H9 (cell line): ENCODE data around the gene SIAH2. TPM values are rescaled to one million over a fixed set of nuclear protein-coding genes. Genes with fewer than 3 reads are reported as not detected.

Experiments used
- DNase-seq: peaks from one replicate; pipeline ENCODE4 v3.0.0-alpha.2; 2017
- H2AFZ ChIP-seq: one replicate; pipeline ENCODE4 v1.6.1; 2013; ENCODE audit warnings: mild to moderate bottlenecking, low read length, control low read depth, moderate library complexity
- H2AK5ac ChIP-seq: 2 replicates; pipeline ENCODE4 v1.6.1; 2013; ENCODE audit warnings: low read length, control low read depth, mixed read lengths; ENCODE audit not compliant: insufficient read length
- H2BK120ac ChIP-seq: one replicate; pipeline ENCODE4 v1.6.1; 2013; ENCODE audit warnings: low read depth, mild to moderate bottlenecking, low read length, control low read depth, inconsistent platforms; ENCODE audit not compliant: poor library complexity, severe bottlenecking
- H2BK12ac ChIP-seq: 2 replicates; pipeline ENCODE4 v1.6.1; 2013; ENCODE audit warnings: low read length, control low read depth, mixed read lengths, low read depth; ENCODE audit not compliant: insufficient read length
- H2BK15ac ChIP-seq: 2 replicates; pipeline ENCODE4 v1.6.1; 2013; ENCODE audit warnings: low read depth, low read length, control low read depth
- H2BK20ac ChIP-seq: one replicate; pipeline ENCODE4 v1.6.1; 2013; ENCODE audit warnings: low read depth, mild to moderate bottlenecking, low read length, control low read depth, inconsistent platforms; ENCODE audit not compliant: poor library complexity, severe bottlenecking
- H2BK5ac ChIP-seq: 2 replicates; pipeline ENCODE4 v1.6.1; 2013; ENCODE audit warnings: low read length, control low read depth, mixed read lengths; ENCODE audit not compliant: insufficient read length
- H3K14ac ChIP-seq: 2 replicates; pipeline ENCODE4 v1.6.1; 2013; ENCODE audit warnings: low read length, control low read depth; ENCODE audit not compliant: insufficient read depth
- H3K18ac ChIP-seq: 2 replicates; pipeline ENCODE4 v1.6.1; 2013; ENCODE audit warnings: low read depth, mild to moderate bottlenecking, mixed read lengths, low read length, control low read depth; ENCODE audit not compliant: insufficient read length
- H3K23ac ChIP-seq: 2 replicates; pipeline ENCODE4 v1.6.1; 2013; ENCODE audit warnings: low read length, control low read depth, mixed read lengths, low read depth; ENCODE audit not compliant: insufficient read length
- H3K23me2 ChIP-seq: 2 replicates; pipeline ENCODE4 v1.6.1; 2013; ENCODE audit warnings: low read depth, mild to moderate bottlenecking, mixed read lengths, low read length, control low read depth; ENCODE audit not compliant: insufficient read length, poor library complexity, severe bottlenecking
- H3K27ac ChIP-seq: 2 replicates; pipeline ENCODE4 v1.5.1; 2013; ENCODE audit warnings: low read length, control low read depth, mixed read lengths, low read depth; ENCODE audit not compliant: insufficient read length
- H3K27me3 ChIP-seq: 2 replicates; pipeline ENCODE4 v1.6.1; 2013; ENCODE audit warnings: low read length, control low read depth, inconsistent platforms; ENCODE audit not compliant: insufficient read depth
- H3K4ac ChIP-seq: 2 replicates; pipeline ENCODE4 v1.6.1; 2013; ENCODE audit warnings: low read depth, mild to moderate bottlenecking, control low read depth, inconsistent platforms, low read length, moderate library complexity
- H3K4me1 ChIP-seq: 2 replicates; pipeline ENCODE4 v1.6.1; 2013; ENCODE audit warnings: low read length, control low read depth, inconsistent platforms; ENCODE audit not compliant: insufficient read depth
- H3K4me2 ChIP-seq: 2 replicates; pipeline ENCODE4 v1.6.1; 2013; ENCODE audit warnings: low read length, control low read depth, mixed read lengths; ENCODE audit not compliant: insufficient read length, insufficient read depth
- H3K56ac ChIP-seq: 2 replicates; pipeline ENCODE4 v1.6.1; 2013; ENCODE audit warnings: low read depth, mild to moderate bottlenecking, mixed read lengths, low read length, control low read depth; ENCODE audit not compliant: insufficient read length
- H3K79me1 ChIP-seq: 2 replicates; pipeline ENCODE4 v1.6.1; 2013; ENCODE audit warnings: low read depth, mild to moderate bottlenecking, moderate library complexity, low read length, control low read depth, inconsistent platforms; ENCODE audit not compliant: insufficient read depth, poor library complexity, severe bottlenecking
- H3K79me2 ChIP-seq: 2 replicates; pipeline ENCODE4 v1.6.1; 2013; ENCODE audit warnings: low read length, control low read depth, inconsistent platforms; ENCODE audit not compliant: insufficient read depth
- H3K9ac ChIP-seq: 2 replicates; pipeline ENCODE4 v1.6.1; 2013; ENCODE audit warnings: low read length, control low read depth, mixed read lengths; ENCODE audit not compliant: insufficient read length; ENCODE audit errors: extremely low read depth
- H3K9me3 ChIP-seq: one replicate; pipeline ENCODE4 v1.6.1; 2013; ENCODE audit warnings: low read depth, low read length, inconsistent platforms; ENCODE audit not compliant: control insufficient read depth
- H3T11ph ChIP-seq: one replicate; pipeline ENCODE4 v1.6.1; 2013; ENCODE audit warnings: mild to moderate bottlenecking, low read length, control low read depth, inconsistent platforms
- H4K20me1 ChIP-seq: one replicate; pipeline ENCODE4 v1.6.1; 2013; ENCODE audit not compliant: control insufficient read depth, insufficient read length, insufficient read depth
- H4K5ac ChIP-seq: 2 replicates; pipeline ENCODE4 v1.6.1; 2013; ENCODE audit warnings: low read depth, mild to moderate bottlenecking, mixed read lengths, low read length, control low read depth; ENCODE audit not compliant: insufficient read length
- H4K8ac ChIP-seq: replicated peaks from 2 replicates; pipeline ENCODE4 v1.6.1; 2013; ENCODE audit warnings: low read length, control low read depth, mixed read lengths, low read depth; ENCODE audit not compliant: insufficient read length
- H4K91ac ChIP-seq: 2 replicates; pipeline ENCODE4 v1.6.1; 2013; ENCODE audit warnings: low read depth, mild to moderate bottlenecking, moderate library complexity, mixed read lengths, low read length, control low read depth; ENCODE audit not compliant: insufficient read length
- H3K27ac Mint-ChIP-seq, 3 experiments: 2 replicates in 2 of 3; 3 replicates in 1 of 3; pipeline ENCODE4 v1.8.0; 2020 to 2021; ENCODE audit warnings: mixed read lengths in 3 of 3, mild to moderate bottlenecking in 1 of 3, moderate library complexity in 1 of 3
- H3K27me3 Mint-ChIP-seq: 2 replicates; pipeline ENCODE4 v1.8.0; 2021; ENCODE audit warnings: low read depth, mild to moderate bottlenecking, moderate library complexity, mixed read lengths
- H3K36me3 Mint-ChIP-seq, 3 experiments: 2 replicates in 2 of 3; 3 replicates in 1 of 3; pipeline ENCODE4 v1.8.0; 2020 to 2021; ENCODE audit warnings: low read depth in 3 of 3, mixed read lengths in 3 of 3; ENCODE audit not compliant: insufficient read depth in 1 of 3
- H3K4me1 Mint-ChIP-seq, 2 experiments: 2 replicates each; pipeline ENCODE4 v1.8.0; 2020; ENCODE audit warnings: mixed read lengths in 2 of 2
- H3K4me3 Mint-ChIP-seq, 2 experiments: 2 replicates in 1 of 2; 3 replicates in 1 of 2; pipeline ENCODE4 v1.8.0; 2020 to 2021; ENCODE audit warnings: mild to moderate bottlenecking in 2 of 2, mixed read lengths in 2 of 2, moderate library complexity in 1 of 2
- H3K9me3 Mint-ChIP-seq, 2 experiments: 2 replicates in 1 of 2; 3 replicates in 1 of 2; pipeline ENCODE4 v1.8.0; 2020; ENCODE audit warnings: mild to moderate bottlenecking in 2 of 2, mixed read lengths in 2 of 2, moderate library complexity in 1 of 2
- CTCF ChIP-seq: fragments of 200-600 bp; sonication (generic); conservative IDR thresholded peaks from 3 replicates; pipeline ENCODE4 v1.8.0; 2021; ENCODE audit warnings: antibody characterized with exemption, mild to moderate bottlenecking
- total RNA-seq: library from RNA; stranded (reverse); gene quantifications from 2 replicates; pipeline ENCODE4 v1.2.1, GENCODE V29; 2021

The SIAH2 gene
- total RNA-seq, 1 experiment from 2014 or later: 17.4 TPM

- no peaks in the 10 kb centered on the region; a peak in 1 of 5 replicates for H3K9me3 Mint-ChIP-seq
- H2BK120ac ChIP-seq: no peak overlapping the region
- no peak overlapping the region for H4K8ac ChIP-seq
- H3K14ac ChIP-seq: no peak overlapping the region
- no peaks in the 10 kb centered on the region; a peak in 1 of 7 replicates for H3K36me3 Mint-ChIP-seq
- no peak overlapping the region for H4K91ac ChIP-seq
- H3K23ac ChIP-seq: no peak overlapping the region
- H3T11ph ChIP-seq: no peak overlapping the region
- no peaks in the 10 kb centered on the region for H3K79me2 ChIP-seq
- H4K20me1 ChIP-seq: no peaks in the 10 kb centered on the region
- no peaks in the 10 kb centered on the region for H3K27me3 ChIP-seq
- no peak overlapping the region for H2BK12ac ChIP-seq
- no peak overlapping the region for H2BK5ac ChIP-seq
- no peak overlapping the region for H2AFZ ChIP-seq
- no peaks in the 10 kb centered on the region; the same call in 1 of the 2 replicates for H3K4me1 ChIP-seq
- no peak for TF ChIP-seq CTCF
- no peak overlapping the region for H3K4me3 Mint-ChIP-seq
- no peak overlapping the region for H3K27ac ChIP-seq
- H2BK15ac ChIP-seq: no peak overlapping the region
- no peak overlapping the region for H3K56ac ChIP-seq
- no peak overlapping the region for H4K5ac ChIP-seq
- no peak overlapping the region for H2AK5ac ChIP-seq
- 0 out of 2 replicates have a peak, but pooled peaks cover 2% of the 10 kb centered on the region for H3K27me3 Mint-ChIP-seq
- H3K18ac ChIP-seq: no peak overlapping the region
- DNase-seq: no peak
- no peak overlapping the region for H2BK20ac ChIP-seq
- H3K4me2 ChIP-seq: no peak overlapping the region
- H3K23me2 ChIP-seq: no peaks in the 10 kb centered on the region
- no peak overlapping the region for H3K4ac ChIP-seq
- no peaks in the 10 kb centered on the region for H3K9me3 ChIP-seq
- H3K9ac ChIP-seq: no peak overlapping the region
- H3K27ac Mint-ChIP-seq: no peak overlapping the region
- H3K79me1 ChIP-seq: no peaks in the 10 kb centered on the region
- H3K4me1 Mint-ChIP-seq: peaks cover 5 to 18% of the 10 kb centered on the region in 2 experiments; a peak in 3 of 4 replicates
These were observed 23.8 kb upstream of the SIAH2 start for GRCh38 chr3:150786791-150787190.
